IMR-90 (cell line): ENCODE results near the gene ALDOC. TPM values are rescaled to one million over a fixed set of nuclear protein-coding genes. Genes with fewer than 3 reads are reported as not detected.

ENCODE experiments used
- ATAC-seq: fragments of 200-7000 bp; cut with Tn5 transposase; 2 replicates; pipeline ENCODE4 v1.9.1; 2020; ENCODE audit warnings: low read depth, mild to moderate bottlenecking, moderate library complexity
- BruUV-seq: library from RNA; stranded (reverse); fragments of 400-500 nt; replicated peaks from 2 replicates; lab custom pipeline; 2021; lab: Mats Ljungman, UMichigan
- CTCF ChIA-PET: fragments of 300-600 bp; formaldehyde crosslinking; extraction: SDS; loops from one replicate; lab custom pipeline; 2021; ENCODE audit warnings: antibody characterized with exemption; lab: Yijun Ruan, JAX
- POLR2A ChIA-PET: fragments of 300-600 bp; sonication (Branson Sonifier 250); formaldehyde crosslinking; loops from one replicate; lab custom pipeline; 2022; ENCODE audit warnings: antibody characterized with exemption; ENCODE audit not compliant: unreplicated experiment; lab: Charles Lee
- DNase-seq: peaks from one replicate; pipeline ENCODE4 v3.0.0; 2013
- H2AFZ ChIP-seq: replicated peaks from 2 replicates; pipeline ENCODE3; 2013; ENCODE audit warnings: low read length, mild to moderate bottlenecking; ENCODE audit not compliant: poor library complexity
- H2AK5ac ChIP-seq: 2 replicates; pipeline ENCODE4 v1.6.1; 2013; ENCODE audit warnings: low read depth, low read length, inconsistent platforms
- H2AK9ac ChIP-seq: replicated peaks from 2 replicates; pipeline ENCODE3; 2013; ENCODE audit warnings: mild to moderate bottlenecking, low read depth, low read length, moderate library complexity; ENCODE audit not compliant: poor library complexity
- H2BK120ac ChIP-seq: 2 replicates; pipeline ENCODE4 v1.6.1; 2013; ENCODE audit warnings: low read depth, low read length, inconsistent platforms
- H2BK15ac ChIP-seq: 3 replicates; pipeline ENCODE4 v1.6.1; 2013; ENCODE audit warnings: low read depth, low read length, inconsistent platforms
- H2BK20ac ChIP-seq: 2 replicates; pipeline ENCODE4 v1.6.1; 2013; ENCODE audit warnings: low read depth, mild to moderate bottlenecking, inconsistent platforms, low read length, moderate library complexity
- H2BK5ac ChIP-seq: 2 replicates; pipeline ENCODE4 v1.6.1; 2013; ENCODE audit warnings: mild to moderate bottlenecking, low read depth, low read length, inconsistent platforms; ENCODE audit not compliant: poor library complexity, severe bottlenecking
- H3K14ac ChIP-seq: replicated peaks from 2 replicates; pipeline ENCODE4 v1.6.1; 2013; ENCODE audit warnings: low read depth, low read length, inconsistent platforms
- H3K18ac ChIP-seq: 2 replicates; pipeline ENCODE4 v1.6.1; 2013; ENCODE audit warnings: low read depth, low read length, control low read depth
- H3K23ac ChIP-seq: 2 replicates; pipeline ENCODE4 v1.6.1; 2013; ENCODE audit warnings: low read depth, low read length, inconsistent platforms
- H3K27ac ChIP-seq: 2 replicates; pipeline ENCODE4 v1.5.1; 2013; ENCODE audit warnings: mild to moderate bottlenecking, control low read depth, low read length; ENCODE audit not compliant: insufficient read depth
- H3K27me3 ChIP-seq: 2 replicates; pipeline ENCODE4 v1.6.1; 2013; ENCODE audit warnings: low read length; ENCODE audit not compliant: control insufficient read depth, insufficient read depth
- H3K36me3 ChIP-seq: 2 replicates; pipeline ENCODE4 v1.6.1; 2013; ENCODE audit warnings: low read length, mixed read lengths; ENCODE audit not compliant: control insufficient read depth, insufficient read depth
- H3K4ac ChIP-seq: 2 replicates; pipeline ENCODE4 v1.6.1; 2013; ENCODE audit warnings: low read depth, low read length, inconsistent platforms
- H3K4me1 ChIP-seq: 2 replicates; pipeline ENCODE4 v1.6.1; 2013; ENCODE audit warnings: low read length, mixed read lengths; ENCODE audit not compliant: control insufficient read depth, insufficient read depth
- H3K4me2 ChIP-seq: 2 replicates; pipeline ENCODE4 v1.6.1; 2013; ENCODE audit warnings: low read depth, mild to moderate bottlenecking, control low read depth, low read length, moderate library complexity
- H3K4me3 ChIP-seq: 2 replicates; pipeline ENCODE4 v1.5.1; 2013; ENCODE audit warnings: low read depth, mild to moderate bottlenecking, control low read depth, low read length, moderate library complexity; ENCODE audit not compliant: insufficient read depth
- H3K56ac ChIP-seq: 2 replicates; pipeline ENCODE4 v1.6.1; 2013; ENCODE audit warnings: low read length, inconsistent platforms; ENCODE audit not compliant: insufficient read depth; ENCODE audit errors: extremely low read depth
- H3K79me1 ChIP-seq, 2 experiments: 2 replicates each; pipeline ENCODE4 v1.6.1; 2013; ENCODE audit warnings: low read length in 2 of 2, inconsistent platforms in 1 of 2, low read depth in 1 of 2
- H3K9ac ChIP-seq: 2 replicates; pipeline ENCODE4 v1.6.1; 2013; ENCODE audit warnings: low read depth, low read length, control low read depth
- H3K9me1 ChIP-seq: 2 replicates; pipeline ENCODE4 v1.6.1; 2013; ENCODE audit warnings: low read length, inconsistent platforms; ENCODE audit not compliant: insufficient read depth
- H3K9me3 ChIP-seq: 2 replicates; pipeline ENCODE4 v1.6.1; 2013; ENCODE audit warnings: low read length; ENCODE audit not compliant: control insufficient read depth, insufficient read depth
- H4K20me1 ChIP-seq: 2 replicates; pipeline ENCODE4 v1.6.1; 2013; ENCODE audit warnings: low read length, inconsistent platforms; ENCODE audit not compliant: insufficient read depth
- H4K5ac ChIP-seq: 2 replicates; pipeline ENCODE4 v1.6.1; 2013; ENCODE audit warnings: mild to moderate bottlenecking, low read depth, low read length, control low read depth
- H4K8ac ChIP-seq, 2 experiments: 2 replicates each; pipeline ENCODE4 v1.6.1; 2013; ENCODE audit warnings: low read depth in 2 of 2, low read length in 2 of 2, control low read depth in 1 of 2, inconsistent platforms in 1 of 2
- H4K91ac ChIP-seq: 2 replicates; pipeline ENCODE4 v1.6.1; 2013; ENCODE audit warnings: low read depth, low read length, inconsistent platforms; ENCODE audit not compliant: insufficient read depth
- CEBPB ChIP-seq: IDR thresholded peaks from 2 replicates; pipeline ENCODE4 v1.6.1; 2012; ENCODE audit warnings: low read depth, low read length, improper control_type of control experiment
- FOS ChIP-seq: fragments of 150-350 bp; IDR thresholded peaks from 2 replicates; pipeline ENCODE4 v1.6.1; 2016; ENCODE audit warnings: low read depth, low read length
- MAZ ChIP-seq: IDR thresholded peaks from 2 replicates; pipeline ENCODE4 v1.6.1; 2012; ENCODE audit warnings: low read depth, mild to moderate bottlenecking, low read length, improper control_type of control experiment, moderate library complexity, borderline replicate concordance
- NFE2L2 ChIP-seq: fragments of 150-350 bp; IDR thresholded peaks from 2 replicates; pipeline ENCODE4 v1.6.1; 2016; ENCODE audit warnings: low read depth, mild to moderate bottlenecking, low read length
- POLR2A ChIP-seq: IDR thresholded peaks from 2 replicates; pipeline ENCODE4 v1.6.1; 2012; ENCODE audit warnings: mild to moderate bottlenecking, low read depth, low read length
- RFX5 ChIP-seq: IDR thresholded peaks from 2 replicates; pipeline ENCODE4 v1.8.0; 2012; ENCODE audit warnings: low read depth, mild to moderate bottlenecking, low read length, moderate library complexity
- SMC3 ChIP-seq: fragments of 150-350 bp; IDR thresholded peaks from 2 replicates; pipeline ENCODE4 v1.6.1; 2016; ENCODE audit warnings: low read depth, mild to moderate bottlenecking, antibody characterized with exemption, low read length, moderate library complexity
- WGBS, 2 experiments: methylation state at CpG; one replicate each; pipeline versions ENCODE4 v1.1.5 to v1.1.7; 2013; ENCODE audit warnings: missing lambda C conversion rate in 2 of 2; ENCODE audit not compliant: insufficient read length in 1 of 2; ENCODE audit errors: extremely low coverage in 2 of 2; 5-methylcytosine and 5-hydroxymethylcytosine counted together
- dilution Hi-C: fragments of 300-500 bp; cut with HindIII; formaldehyde crosslinking; loops from one replicate; pipeline ENCODE4 v1.14.3; 2018; ENCODE audit warnings: low sequenced_read_pairs; ENCODE audit not compliant: unreplicated experiment
- in situ Hi-C: fragments of 300-500 bp; cut with MboI; formaldehyde crosslinking; loops from 3 replicates; pipeline ENCODE4 v1.14.3; 2019; ENCODE audit warnings: low sequenced_read_pairs, inconsistent platforms, mixed read lengths
- intact Hi-C: fragments of 100-400 bp; cut with micrococcal nuclease; formaldehyde crosslinking; loops from 2 replicates; pipeline ENCODE4 v1.10.0; 2022
- polyA plus RNA-seq, 3 experiments: library from polyadenylated mRNA; depleted of rRNA; stranded (reverse); fragments of >200 nt; gene quantifications; 2 replicates each; pipeline ENCODE4 v1.2.3, GENCODE V29; 2012; ENCODE audit warnings: low replicate concordance in 1 of 3
- total RNA-seq: library from RNA; depleted of rRNA; stranded (reverse); fragments of >200 nt; gene quantifications from 2 replicates; pipeline ENCODE4 v1.2.3, GENCODE V29; 2012
- TF ChIP-seq, protein P1 (sequence below): conservative IDR thresholded peaks from 2 replicates; pipeline ENCODE4 v1.5.1; 2012; ENCODE audit warnings: mild to moderate bottlenecking, low read depth, low read length, improper control_type of control experiment

The ALDOC gene
- total and polyA plus RNA-seq, 2 of the 4 experiments (the other 2 are of a cell fraction): 47.0 to 69.7 TPM

GRCh38 chr17:28578246-28579195, 1.8 kb upstream of the ALDOC start:
- Histone ChIP-seq H4K5ac (no peak overlapping the region), H3K56ac (no peak overlapping the region), H3K9ac (no peak overlapping the region), H3K14ac (no peak overlapping the region), H2AK9ac (no peak overlapping the region), H2BK20ac (no peak overlapping the region), H3K9me1 (peaks cover 11% of the 10 kb centered on the region), H4K20me1 (no peaks in the 10 kb centered on the region), H2BK15ac (no peak overlapping the region), H3K23ac (no peak overlapping the region), H3K27me3 (no peaks in the 10 kb centered on the region), H3K4me2 (no peak overlapping the region), H3K9me3 (no peaks in the 10 kb centered on the region), H2BK5ac (no peak overlapping the region), H3K36me3 (peaks cover 23% of the 10 kb centered on the region), H3K27ac (no peak overlapping the region), H3K4me1 (peaks cover 6% of the 10 kb centered on the region; the same call in 1 of the 2 replicates), H3K18ac (no peak overlapping the region), H4K8ac (no peak overlapping the region), H2AFZ (no peak overlapping the region), H2AK5ac (no peak overlapping the region), H4K91ac (no peak overlapping the region), H3K79me1 (peaks cover 4 to 11% of the 10 kb centered on the region in 2 experiments; a peak in 2 of 4 replicates), H3K4ac (no peak overlapping the region), H2BK120ac (no peak overlapping the region), H3K4me3 (no peak overlapping the region)
- POLR2A ChIA-PET: no interaction called here
- dilution Hi-C loops: no loop called here
- TF ChIP-seq POLR2A (no peak), NFE2L2 (no peak), CEBPB (no peak), RFX5 (no peak), MAZ (no peak), SMC3 (no peak), FOS (no peak)
- TF ChIP-seq, protein P1, sequence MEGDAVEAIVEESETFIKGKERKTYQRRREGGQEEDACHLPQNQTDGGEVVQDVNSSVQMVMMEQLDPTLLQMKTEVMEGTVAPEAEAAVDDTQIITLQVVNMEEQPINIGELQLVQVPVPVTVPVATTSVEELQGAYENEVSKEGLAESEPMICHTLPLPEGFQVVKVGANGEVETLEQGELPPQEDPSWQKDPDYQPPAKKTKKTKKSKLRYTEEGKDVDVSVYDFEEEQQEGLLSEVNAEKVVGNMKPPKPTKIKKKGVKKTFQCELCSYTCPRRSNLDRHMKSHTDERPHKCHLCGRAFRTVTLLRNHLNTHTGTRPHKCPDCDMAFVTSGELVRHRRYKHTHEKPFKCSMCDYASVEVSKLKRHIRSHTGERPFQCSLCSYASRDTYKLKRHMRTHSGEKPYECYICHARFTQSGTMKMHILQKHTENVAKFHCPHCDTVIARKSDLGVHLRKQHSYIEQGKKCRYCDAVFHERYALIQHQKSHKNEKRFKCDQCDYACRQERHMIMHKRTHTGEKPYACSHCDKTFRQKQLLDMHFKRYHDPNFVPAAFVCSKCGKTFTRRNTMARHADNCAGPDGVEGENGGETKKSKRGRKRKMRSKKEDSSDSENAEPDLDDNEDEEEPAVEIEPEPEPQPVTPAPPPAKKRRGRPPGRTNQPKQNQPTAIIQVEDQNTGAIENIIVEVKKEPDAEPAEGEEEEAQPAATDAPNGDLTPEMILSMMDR: no peak
- BruUV-seq: no TSS peak
- in situ Hi-C loops: no loop called here
- 100% methylated on average over 3 of the region's 8 CpGs; no CpG with 5 or more reads in 1 of the 2 experiments for WGBS, 2 experiments
- ATAC-seq (no peak), DNase-seq (no peak)
- CTCF ChIA-PET: no interaction called here
- intact Hi-C loops: no loop called here
